DND-41 (cell line): ENCODE data around the gene VENTX.

ENCODE experiments used
- ATAC-seq: fragments of 200-7000 bp; cut with Tn5 transposase; 3 replicates; pipeline ENCODE4 v1.9.1; 2021; ENCODE audit warnings: low read depth; ENCODE audit not compliant: insufficient read depth
- DNase-seq: peaks from one replicate; pipeline ENCODE4 v3.0.0-alpha.2; 2020
- H2AFZ ChIP-seq: 2 replicates; pipeline ENCODE4 v1.6.0; 2012; ENCODE audit warnings: low read depth, low read length
- H3K27ac ChIP-seq: 2 replicates; pipeline ENCODE4 v1.5.1; 2012; ENCODE audit warnings: low read length, inconsistent platforms
- H3K27me3 ChIP-seq: fragments of 200-600 bp; sonication (generic); 2 replicates; pipeline ENCODE4 v1.6.0; 2012; ENCODE audit warnings: low read length, mild to moderate bottlenecking, inconsistent platforms; ENCODE audit not compliant: insufficient read depth, poor library complexity
- H3K36me3 ChIP-seq: 2 replicates; pipeline ENCODE4 v1.5.1; 2012; ENCODE audit warnings: low read length, inconsistent platforms; ENCODE audit not compliant: insufficient read depth
- H3K4me1 ChIP-seq: 2 replicates; pipeline ENCODE4 v1.5.1; 2012; ENCODE audit warnings: mild to moderate bottlenecking, low read length; ENCODE audit not compliant: insufficient read depth
- H3K4me2 ChIP-seq: 2 replicates; pipeline ENCODE4 v1.6.0; 2012; ENCODE audit warnings: mild to moderate bottlenecking, moderate library complexity, low read length, inconsistent platforms; ENCODE audit not compliant: insufficient read depth
- H3K4me3 ChIP-seq, 2 experiments: fragments of 200-600 bp in 1 of 2; shearing (Covaris generic) in 1 of 2; 2 replicates each; pipeline ENCODE4 v1.5.1; 2012 to 2016; ENCODE audit warnings: inconsistent platforms in 2 of 2, low read length in 2 of 2, mild to moderate bottlenecking in 2 of 2, low read depth in 1 of 2, moderate library complexity in 1 of 2
- H3K79me2 ChIP-seq: 2 replicates; pipeline ENCODE4 v1.6.0; 2012; ENCODE audit warnings: low read length, inconsistent platforms; ENCODE audit not compliant: insufficient read depth
- H3K9ac ChIP-seq: 2 replicates; pipeline ENCODE4 v1.6.0; 2012; ENCODE audit warnings: low read depth, mild to moderate bottlenecking, inconsistent platforms, low read length, moderate library complexity
- H3K9me3 ChIP-seq: 2 replicates; pipeline ENCODE4 v1.5.1; 2012; ENCODE audit warnings: low read length, moderate library complexity, mild to moderate bottlenecking, inconsistent platforms; ENCODE audit not compliant: insufficient read depth, severe bottlenecking
- H4K20me1 ChIP-seq: 2 replicates; pipeline ENCODE4 v1.6.0; 2012; ENCODE audit warnings: low read length; ENCODE audit not compliant: insufficient read depth
- CTCF ChIP-seq: IDR thresholded peaks from 2 replicates; pipeline ENCODE4 v1.5.1; 2012; ENCODE audit warnings: borderline replicate concordance, low read length, moderate library complexity, mild to moderate bottlenecking; ENCODE audit not compliant: poor library complexity, severe bottlenecking; ENCODE audit errors: extremely low read depth
- EZH2 ChIP-seq: IDR thresholded peaks from 3 replicates; pipeline ENCODE4 v1.6.1; 2012; ENCODE audit warnings: borderline replicate concordance, low read depth, mild to moderate bottlenecking, moderate library complexity, low read length, inconsistent platforms; ENCODE audit not compliant: severe bottlenecking

The VENTX gene

GRCh38 chr10:133259602-133259989 lies 21.9 kb downstream of the VENTX start:
- Histone ChIP-seq H3K79me2 (no peaks in the 10 kb centered on the region), H3K4me1 (peaks cover 34% of the 10 kb centered on the region), H3K9me3 (no peaks in the 10 kb centered on the region), H3K9ac (peak overlapping the region; percentile 3; the same call in 1 of the 2 replicates), H4K20me1 (peaks cover 38% of the 10 kb centered on the region), H3K4me3 (no peak overlapping the region), H3K4me2 (peak overlapping the region; percentile 31), H3K36me3 (no peaks in the 10 kb centered on the region), H2AFZ (no peak overlapping the region), H3K27me3 (no peaks in the 10 kb centered on the region), H3K27ac (peak overlapping the region; percentile 41)
- DNase-seq (no peak), ATAC-seq (peak; percentile 3; the same call in 2 of the 3 replicates)
- TF ChIP-seq CTCF (no peak), EZH2 (no peak)

GRCh38 chr10:133260895-133261725 lies 23.5 kb downstream of the VENTX start:
- ATAC-seq (no peak), DNase-seq (no peak)
- no peaks in the 10 kb centered on the region for H3K36me3 ChIP-seq
- no peaks in the 10 kb centered on the region for H3K79me2 ChIP-seq
- H3K4me2 ChIP-seq: no peak overlapping the region
- no peak overlapping the region for H3K27ac ChIP-seq
- H3K27me3 ChIP-seq: no peaks in the 10 kb centered on the region
- peaks cover 38% of the 10 kb centered on the region for H4K20me1 ChIP-seq
- no peak overlapping the region for H3K9ac ChIP-seq
- H2AFZ ChIP-seq: no peak overlapping the region
- H3K4me1 ChIP-seq: peaks cover 34% of the 10 kb centered on the region
- H3K9me3 ChIP-seq: no peaks in the 10 kb centered on the region
- no peak overlapping the region for H3K4me3 ChIP-seq
- no peak for TF ChIP-seq CTCF
- TF ChIP-seq EZH2: no peak

GRCh38 chr10:133261726-133262325 lies 24.2 kb downstream of the VENTX start:
- H3K9me3 ChIP-seq: no peaks in the 10 kb centered on the region
- H3K79me2 ChIP-seq: no peaks in the 10 kb centered on the region
- H3K27me3 ChIP-seq: no peaks in the 10 kb centered on the region
- no peaks in the 10 kb centered on the region for H3K36me3 ChIP-seq
- H4K20me1 ChIP-seq: peaks cover 38% of the 10 kb centered on the region
- TF ChIP-seq CTCF: no peak
- TF ChIP-seq EZH2: no peak
- no peak overlapping the region for H3K4me2 ChIP-seq
- H3K4me1 ChIP-seq: peaks cover 34% of the 10 kb centered on the region
- H3K9ac ChIP-seq: no peak overlapping the region
- no peak for ATAC-seq
- H3K4me3 ChIP-seq: no peak overlapping the region
- no peak for DNase-seq
- no peak overlapping the region for H2AFZ ChIP-seq
- H3K27ac ChIP-seq: no peak overlapping the region
